Measurements from ENCODE around the gene CEP72.

DNA sequence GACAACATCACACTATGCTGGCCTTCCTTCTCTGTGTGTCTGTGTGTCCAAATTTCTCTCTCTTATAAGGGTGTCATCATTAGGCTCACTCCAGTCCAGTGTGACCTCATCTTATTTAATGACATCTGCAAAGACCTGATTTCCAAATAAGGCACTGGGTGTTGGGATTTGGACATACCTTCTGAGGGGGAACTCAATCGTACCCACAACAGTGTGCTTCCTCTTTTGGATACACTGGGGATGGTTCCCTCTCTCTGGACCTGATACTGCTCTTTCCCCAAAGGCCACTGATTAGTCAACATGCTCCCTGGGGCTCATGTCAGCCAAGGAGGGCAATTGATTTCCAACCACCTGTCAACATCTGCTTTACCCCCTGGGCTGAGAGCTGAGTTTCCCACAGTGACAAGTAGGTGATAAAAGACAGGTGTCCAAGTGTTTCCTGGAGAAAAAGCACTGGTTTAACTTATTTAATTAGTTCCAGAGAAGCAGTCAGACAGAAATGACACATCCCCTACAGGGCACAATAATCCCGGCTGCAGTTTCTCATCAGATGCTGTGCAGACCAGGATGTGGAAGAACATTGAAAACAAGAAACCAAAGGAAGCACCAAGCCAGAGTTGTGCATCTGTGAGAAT, 17.8 kb upstream of the CEP72 start:
- no peak for TF ChIP-seq POLR2AphosphoS5 (IDR thresholded peaks at IDR 0.05)
- TF ChIP-seq, protein P1, sequence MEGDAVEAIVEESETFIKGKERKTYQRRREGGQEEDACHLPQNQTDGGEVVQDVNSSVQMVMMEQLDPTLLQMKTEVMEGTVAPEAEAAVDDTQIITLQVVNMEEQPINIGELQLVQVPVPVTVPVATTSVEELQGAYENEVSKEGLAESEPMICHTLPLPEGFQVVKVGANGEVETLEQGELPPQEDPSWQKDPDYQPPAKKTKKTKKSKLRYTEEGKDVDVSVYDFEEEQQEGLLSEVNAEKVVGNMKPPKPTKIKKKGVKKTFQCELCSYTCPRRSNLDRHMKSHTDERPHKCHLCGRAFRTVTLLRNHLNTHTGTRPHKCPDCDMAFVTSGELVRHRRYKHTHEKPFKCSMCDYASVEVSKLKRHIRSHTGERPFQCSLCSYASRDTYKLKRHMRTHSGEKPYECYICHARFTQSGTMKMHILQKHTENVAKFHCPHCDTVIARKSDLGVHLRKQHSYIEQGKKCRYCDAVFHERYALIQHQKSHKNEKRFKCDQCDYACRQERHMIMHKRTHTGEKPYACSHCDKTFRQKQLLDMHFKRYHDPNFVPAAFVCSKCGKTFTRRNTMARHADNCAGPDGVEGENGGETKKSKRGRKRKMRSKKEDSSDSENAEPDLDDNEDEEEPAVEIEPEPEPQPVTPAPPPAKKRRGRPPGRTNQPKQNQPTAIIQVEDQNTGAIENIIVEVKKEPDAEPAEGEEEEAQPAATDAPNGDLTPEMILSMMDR (IDR thresholded peaks at IDR 0.05) = no peak
- TF ChIP-seq POLR2A (IDR thresholded peaks at IDR 0.05) = no peak

Measured in breast epithelium (tissue), 3 donors.